GM12891 (cell line): ENCODE data around the gene DLGAP1.
A peak's percentile ranks its signal among the peaks of the same experiment; 100 is the strongest.

ENCODE experiments used
- PAX5 ChIP-seq: IDR thresholded peaks from 2 replicates; pipeline ENCODE4 v1.6.1; 2011; ENCODE audit warnings: low read length, moderate library complexity, mild to moderate bottlenecking; ENCODE audit not compliant: insufficient read depth, severe bottlenecking
- POLR2A ChIP-seq: IDR thresholded peaks from 2 replicates; pipeline ENCODE4 v1.6.1; 2011; ENCODE audit warnings: low read depth, low read length, control low read depth
- POLR2AphosphoS5 ChIP-seq: IDR thresholded peaks from 2 replicates; pipeline ENCODE4 v1.6.1; 2011; ENCODE audit warnings: low read depth, low read length, control low read depth
- SPI1 ChIP-seq: IDR thresholded peaks from 2 replicates; pipeline ENCODE4 v1.6.1; 2011; ENCODE audit warnings: low read depth, low read length, control low read depth
- TAF1 ChIP-seq: IDR thresholded peaks from 2 replicates; pipeline ENCODE4 v1.6.1; 2011; ENCODE audit warnings: low read depth, low read length, control low read depth

- TF ChIP-seq POLR2A (peak; percentile 64; the same call in 1 of the 2 replicates), POLR2AphosphoS5 (peak; percentile 77), TAF1 (peak; percentile 75), PAX5 (peak; percentile 77), SPI1 (no peak)
Observed at GRCh38 chr18:3448838-3449511, 1006.1 kb downstream of the DLGAP1 start.
